Breast epithelium (tissue), 4 donors: ENCODE measurements around the gene MTCL1. TPM values are rescaled to one million over a fixed set of nuclear protein-coding genes. Genes with fewer than 3 reads are reported as not detected.

Experiments used
- DNase-seq, 2 donors: peaks; one replicate each; pipeline ENCODE4 v3.0.0-alpha.2; 2019; ENCODE audit warnings: low spot score in 2 of 2
- H3K27ac ChIP-seq, 2 donors: fragments of 200-600 bp; sonication (generic) in 1 of 2; one replicate each; pipeline ENCODE4 v1.5.1; 2016 to 2019; ENCODE audit warnings: mild to moderate bottlenecking in 1 of 2
- H3K27me3 ChIP-seq, 2 donors: fragments of 200-600 bp; sonication (generic) in 1 of 2; one replicate each; pipeline versions ENCODE4 v1.5.1 to v1.6.0; 2017 to 2019; ENCODE audit warnings: control low read depth in 1 of 2, mild to moderate bottlenecking in 1 of 2
- H3K36me3 ChIP-seq: fragments of 200-600 bp; one replicate; pipeline ENCODE4 v1.5.1; 2019
- H3K4me1 ChIP-seq, 2 donors: fragments of 200-600 bp; sonication (generic); one replicate each; pipeline ENCODE4 v1.5.1; 2016 to 2019; ENCODE audit warnings: control low read depth in 1 of 2
- H3K4me3 ChIP-seq, 3 donors: fragments of 200-600 bp; sonication (generic); 1 replicate in 2 of 3; 2 replicates in 1 of 3; pipeline ENCODE4 v1.5.1; 2016 to 2019; ENCODE audit warnings: mild to moderate bottlenecking in 3 of 3, moderate library complexity in 2 of 3
- H3K9me3 ChIP-seq, 2 donors: fragments of 200-600 bp; sonication (generic) in 1 of 2; one replicate each; pipeline ENCODE4 v1.5.1; 2016 to 2019; ENCODE audit warnings: control low read depth in 1 of 2
- CTCF ChIP-seq, 3 donors: fragments of 450-650 bp; IDR thresholded peaks; one replicate each; pipeline ENCODE4 v1.5.1; 2016 to 2017; ENCODE audit warnings: antibody characterized with exemption in 3 of 3, mild to moderate bottlenecking in 3 of 3, moderate library complexity in 3 of 3
- POLR2A ChIP-seq: fragments of 450-650 bp; IDR thresholded peaks from one replicate; pipeline ENCODE4 v1.6.1; 2016; ENCODE audit warnings: antibody characterized with exemption, mild to moderate bottlenecking, moderate library complexity
- POLR2AphosphoS5 ChIP-seq, 3 donors: sonication (generic); formaldehyde crosslinking; IDR thresholded peaks; one replicate each; pipeline ENCODE4 v1.6.1; 2017; ENCODE audit warnings: antibody characterized with exemption in 3 of 3
- intact Hi-C: fragments of 100-400 bp; cut with DNase I; formaldehyde crosslinking; loops from one replicate; pipeline ENCODE4 v1.15.1; 2023; ENCODE audit warnings: low total_unique reads
- total RNA-seq, 3 donors: library from RNA; depleted of rRNA; stranded (reverse); fragments of >200 nt; gene quantifications; one replicate each; pipeline ENCODE4 v1.1.0, GENCODE V29; 2016

Gene MTCL1
- total RNA-seq, 3 donors from 2014 or later, result 4.9 to 9.1 (median 7.2) TPM

GRCh38 chr18:8662560-8663255 is 42.6 kb upstream of the MTCL1 start:
- no peaks in the 10 kb centered on the region for H3K36me3 ChIP-seq
- no peak for DNase-seq
- H3K4me1 ChIP-seq, result no peaks in the 10 kb centered on the region
- H3K27ac ChIP-seq, result no peak overlapping the region
- H3K9me3 ChIP-seq, result no peaks in the 10 kb centered on the region
- TF ChIP-seq CTCF (IDR thresholded peaks at IDR 0.05) (no peak), POLR2A (no peak), POLR2AphosphoS5 (IDR thresholded peaks at IDR 0.05) (no peak)
- intact Hi-C loops, result no loop called here
- no peak overlapping the region for H3K4me3 ChIP-seq
- no peaks in the 10 kb centered on the region for H3K27me3 ChIP-seq

- Histone ChIP-seq H3K9me3 (no peaks in the 10 kb centered on the region), H3K27me3 (no peaks in the 10 kb centered on the region), H3K27ac (no peak overlapping the region), H3K4me3 (no peak overlapping the region), H3K4me1 (no peaks in the 10 kb centered on the region), H3K36me3 (no peaks in the 10 kb centered on the region)
- TF ChIP-seq POLR2AphosphoS5 (IDR thresholded peaks at IDR 0.05), result no peak
- no peak for TF ChIP-seq CTCF (IDR thresholded peaks at IDR 0.05)
- TF ChIP-seq POLR2A, result no peak
- no peak for DNase-seq
- intact Hi-C loops, result no loop called here
Observed at GRCh38 chr18:8667846-8668245, 37.5 kb upstream of the MTCL1 start.

GRCh38 chr18:8668381-8668780 is 37.0 kb upstream of the MTCL1 start:
- TF ChIP-seq POLR2AphosphoS5 (IDR thresholded peaks at IDR 0.05), result no peak
- TF ChIP-seq POLR2A, result no peak
- TF ChIP-seq CTCF (IDR thresholded peaks at IDR 0.05), result no peak
- intact Hi-C loops, result no loop called here
- Histone ChIP-seq H3K4me1 (no peaks in the 10 kb centered on the region), H3K27me3 (no peaks in the 10 kb centered on the region), H3K36me3 (no peaks in the 10 kb centered on the region), H3K27ac (no peak overlapping the region), H3K4me3 (no peak overlapping the region), H3K9me3 (no peaks in the 10 kb centered on the region)
- DNase-seq, result no peak

- no peaks in the 10 kb centered on the region for H3K4me1 ChIP-seq
- intact Hi-C loops, result no loop called here
- no peak overlapping the region for H3K27ac ChIP-seq
- no peak for DNase-seq
- no peaks in the 10 kb centered on the region for H3K9me3 ChIP-seq
- H3K4me3 ChIP-seq, result no peak overlapping the region
- no peaks in the 10 kb centered on the region for H3K27me3 ChIP-seq
- TF ChIP-seq POLR2A, result no peak
- TF ChIP-seq CTCF (IDR thresholded peaks at IDR 0.05), result no peak
- TF ChIP-seq POLR2AphosphoS5 (IDR thresholded peaks at IDR 0.05), result no peak
- H3K36me3 ChIP-seq, result no peaks in the 10 kb centered on the region
Observed at GRCh38 chr18:8669571-8669970, 35.8 kb upstream of the MTCL1 start.

- intact Hi-C loops, result no loop called here
- H3K4me1 ChIP-seq, result no peaks in the 10 kb centered on the region
Observed at GRCh38 chr18:8673256-8674209, 31.8 kb upstream of the MTCL1 start.

More at GRCh38 chr18:8673256-8674209, 31.8 kb upstream of the MTCL1 start:
- no peaks in the 10 kb centered on the region for H3K36me3 ChIP-seq
- no peaks in the 10 kb centered on the region for H3K9me3 ChIP-seq
- TF ChIP-seq POLR2AphosphoS5 (IDR thresholded peaks at IDR 0.05) (no peak), POLR2A (no peak), CTCF (IDR thresholded peaks at IDR 0.05) (no peak)
- no peak overlapping the region for H3K27ac ChIP-seq
- no peak overlapping the region for H3K4me3 ChIP-seq
- no peaks in the 10 kb centered on the region for H3K27me3 ChIP-seq
- DNase-seq, result no peak
